HepG2 (cell line): ENCODE measurements around the gene ELANE. TPM values are rescaled to one million over a fixed set of nuclear protein-coding genes. Genes with fewer than 3 reads are reported as not detected.
A peak's percentile ranks its signal among the peaks of the same experiment; 100 is the strongest.

Source experiments
- ATAC-seq: fragments of 200-7000 bp; cut with Tn5 transposase; 3 replicates; pipeline ENCODE4 v1.9.1; 2020; ENCODE audit warnings: mild to moderate bottlenecking, moderate library complexity
- BruUV-seq: library from RNA; stranded (reverse); fragments of 400-500 nt; replicated peaks from 2 replicates; lab custom pipeline; 2021; lab: Mats Ljungman, UMichigan
- CTCF ChIA-PET: fragments of 300-600 bp; formaldehyde crosslinking; extraction: SDS; loops from one replicate; lab custom pipeline; 2021; ENCODE audit warnings: low total read pairs, inconsistent platforms, low intra/inter-chr PET ratio; lab: Yijun Ruan, JAX
- POLR2A ChIA-PET: fragments of 350-600 bp; sonication (Branson Sonifier 250); formaldehyde crosslinking; loops from one replicate; lab custom pipeline; 2020; ENCODE audit warnings: antibody characterized with exemption, inconsistent platforms; lab: Yijun Ruan, JAX
- DNase-seq: peaks from one replicate; pipeline ENCODE4 v3.0.0-alpha.2; 2015; ENCODE audit warnings: low spot score
- FAIRE-seq: peaks from 3 replicates; lab custom pipeline; 2011; peaks lifted over from hg19 to GRCh38; lab: Jason Lieb, UNC
- H2AFZ ChIP-seq: one replicate; pipeline ENCODE4 v1.6.1; 2011; ENCODE audit warnings: low read length, inconsistent platforms
- H3K27ac ChIP-seq: fragments of 300-600 bp; 3 replicates; pipeline ENCODE4 v1.8.0; 2011; ENCODE audit warnings: mixed run types, mild to moderate bottlenecking, mixed read lengths, low read length, inconsistent platforms; ENCODE audit not compliant: insufficient read depth; ENCODE audit errors: extremely low read length
- H3K27me3 ChIP-seq, 2 experiments: fragments of 200-600 bp in 1 of 2; 2 replicates in 1 of 2; 3 replicates in 1 of 2; pipeline versions ENCODE4 v1.6.0 to v1.8.0; 2011; ENCODE audit warnings: low read length in 2 of 2, mild to moderate bottlenecking in 2 of 2, moderate library complexity in 2 of 2, inconsistent platforms in 1 of 2; ENCODE audit not compliant: insufficient read depth in 2 of 2, control insufficient read depth in 1 of 2
- H3K36me3 ChIP-seq, 2 experiments: fragments of 200-600 bp in 1 of 2; replicated peaks in 1 of 2; 2 replicates in 1 of 2; 3 replicates in 1 of 2; pipeline versions ENCODE4 v1.5.1 to v1.8.0; 2011; ENCODE audit warnings: low read length in 2 of 2, inconsistent platforms in 1 of 2; ENCODE audit not compliant: insufficient read depth in 2 of 2, control insufficient read depth in 1 of 2
- H3K4me1 ChIP-seq: 2 replicates; pipeline ENCODE4 v1.5.1; 2012; ENCODE audit warnings: low read length, inconsistent platforms; ENCODE audit not compliant: insufficient read depth
- H3K4me2 ChIP-seq: 2 replicates; pipeline ENCODE4 v1.6.0; 2011; ENCODE audit warnings: low read depth, low read length, inconsistent platforms
- H3K4me3 ChIP-seq, 3 experiments: fragments of 200-600 bp in 1 of 3; sonication (generic), shearing (Covaris generic) in 1 of 3; replicated peaks in 1 of 3; 2 replicates each; pipeline ENCODE4 v1.5.1; 2011 to 2016; ENCODE audit warnings: low read length in 3 of 3, inconsistent platforms in 2 of 3, low read depth in 2 of 3, mild to moderate bottlenecking in 2 of 3, control low read depth in 1 of 3, mixed read lengths in 1 of 3; ENCODE audit not compliant: insufficient read depth in 1 of 3
- H3K79me2 ChIP-seq: one replicate; pipeline ENCODE4 v1.6.1; 2011; ENCODE audit warnings: low read length, inconsistent platforms; ENCODE audit not compliant: insufficient read depth
- H3K9ac ChIP-seq: 2 replicates; pipeline ENCODE4 v1.6.0; 2011; ENCODE audit warnings: mild to moderate bottlenecking, low read depth, low read length, inconsistent platforms; ENCODE audit not compliant: insufficient read depth
- H3K9me3 ChIP-seq: 2 replicates; pipeline ENCODE4 v1.5.1; 2012; ENCODE audit warnings: mild to moderate bottlenecking, low read length
- H4K20me1 ChIP-seq: 2 replicates; pipeline ENCODE4 v1.6.0; 2011; ENCODE audit warnings: inconsistent platforms, mild to moderate bottlenecking, low read length, moderate library complexity; ENCODE audit not compliant: insufficient read depth
- AGO2 ChIP-seq: fragments of 200-400 bp; formaldehyde crosslinking; optimal IDR thresholded peaks from 2 replicates; pipeline ENCODE3; 2017; ENCODE audit warnings: mild to moderate bottlenecking, low read depth, low read length, moderate library complexity
- RFX1 ChIP-seq: fragments of 450-650 bp; IDR thresholded peaks from 2 replicates; pipeline ENCODE4 v1.6.1; 2017
- RFX3 ChIP-seq: IDR thresholded peaks from 2 replicates; pipeline ENCODE4 v1.6.1; 2016; ENCODE audit warnings: missing biosample characterization, missing genetic modification reagents
- RFX5 ChIP-seq: IDR thresholded peaks from 2 replicates; pipeline ENCODE4 v1.6.1; 2011; ENCODE audit warnings: low read depth, low read length, improper control_type of control experiment
- SOX6 ChIP-seq, 2 experiments: fragments of 450-650 bp in 1 of 2; sonication (generic) in 1 of 2; formaldehyde crosslinking in 1 of 2; IDR thresholded peaks; 2 replicates each; pipeline versions ENCODE4 v1.4.0 to v1.6.1; 2017 to 2020; ENCODE audit warnings: antibody characterized with exemption in 1 of 2, mild to moderate bottlenecking in 1 of 2, missing genetic modification reagents in 1 of 2
- SP2 ChIP-seq: sonication (generic); formaldehyde crosslinking; IDR thresholded peaks from 2 replicates; pipeline ENCODE4 v1.5.1; 2020; ENCODE audit warnings: mild to moderate bottlenecking, missing genetic modification reagents
- STAG1 ChIP-seq: sonication (generic); formaldehyde crosslinking; IDR thresholded peaks from 2 replicates; pipeline ENCODE4 v1.4.0; 2020; ENCODE audit warnings: missing genetic modification reagents
- TOE1 ChIP-seq: sonication (generic); formaldehyde crosslinking; IDR thresholded peaks from 2 replicates; pipeline ENCODE4 v1.4.0; 2020; ENCODE audit warnings: mild to moderate bottlenecking, missing genetic modification reagents
- ZBTB7A ChIP-seq: sonication (generic); formaldehyde crosslinking; IDR thresholded peaks from 2 replicates; pipeline ENCODE4 v1.8.0; 2022; ENCODE audit warnings: mild to moderate bottlenecking, missing genetic modification reagents
- ZNF773 ChIP-seq: sonication (generic); formaldehyde crosslinking; IDR thresholded peaks from 2 replicates; pipeline ENCODE4 v1.4.0; 2020; ENCODE audit warnings: missing genetic modification reagents, borderline replicate concordance
- whole genome bisulfite sequencing: methylation state at CpG from one replicate; pipeline ENCODE4 v1.1.6; 2017; ENCODE audit warnings: low lambda C conversion rate; 5-methylcytosine and 5-hydroxymethylcytosine counted together
- in situ Hi-C: cut with HindIII; loops from 2 replicates; pipeline ENCODE4 v1.10.0; 2017; ENCODE audit warnings: low pct_unique_long_range_greater_than_20kb; ENCODE audit not compliant: extremely low pct_ligation_motif_present
- intact Hi-C: fragments of 100-400 bp; cut with micrococcal nuclease; formaldehyde crosslinking; loops from one replicate; pipeline ENCODE4 v1.10.0; 2022; ENCODE audit not compliant: unreplicated experiment
- polyA plus RNA-seq, 8 experiments: library from polyadenylated mRNA; depleted of rRNA in 3 of 8; stranded (reverse) in 7 of 8; unstranded in 1 of 8; fragments of >200 nt; fragmentation: Illumina TruSeq in 4 of 8; extraction: Trizol in 4 of 8; gene quantifications; 2 replicates each; pipeline versions ENCODE4 v1.2.1 to v1.2.3, GENCODE V29; 2011 to 2016; ENCODE audit warnings: low read depth in 4 of 8, missing spikeins in 1 of 8, mixed read lengths in 1 of 8; ENCODE audit not compliant: insufficient read depth in 1 of 8
- total RNA-seq, 5 experiments: library from RNA; depleted of rRNA; stranded (reverse); fragments of >200 nt; fragmentation: Illumina TruSeq; extraction: Trizol; gene quantifications; 2 replicates each; pipeline ENCODE4 v1.2.3, GENCODE V29; 2016; ENCODE audit warnings: low read depth in 1 of 5
- TF ChIP-seq, protein P1 (sequence below): sonication (generic); formaldehyde crosslinking; IDR thresholded peaks from 2 replicates; pipeline ENCODE4 v1.5.1; 2020; ENCODE audit warnings: missing genetic modification reagents, mild to moderate bottlenecking, borderline replicate concordance
- TF ChIP-seq, protein P2 (sequence below): sonication (generic); formaldehyde crosslinking; IDR thresholded peaks from 2 replicates; pipeline ENCODE4 v1.5.0; 2020; ENCODE audit warnings: mild to moderate bottlenecking, missing genetic modification reagents, moderate library complexity

Gene ELANE
- total and polyA plus RNA-seq, 2 of the 13 experiments (the other 11 are each of a cell fraction or from before 2014, with no cell fraction given): not detected

DNA sequence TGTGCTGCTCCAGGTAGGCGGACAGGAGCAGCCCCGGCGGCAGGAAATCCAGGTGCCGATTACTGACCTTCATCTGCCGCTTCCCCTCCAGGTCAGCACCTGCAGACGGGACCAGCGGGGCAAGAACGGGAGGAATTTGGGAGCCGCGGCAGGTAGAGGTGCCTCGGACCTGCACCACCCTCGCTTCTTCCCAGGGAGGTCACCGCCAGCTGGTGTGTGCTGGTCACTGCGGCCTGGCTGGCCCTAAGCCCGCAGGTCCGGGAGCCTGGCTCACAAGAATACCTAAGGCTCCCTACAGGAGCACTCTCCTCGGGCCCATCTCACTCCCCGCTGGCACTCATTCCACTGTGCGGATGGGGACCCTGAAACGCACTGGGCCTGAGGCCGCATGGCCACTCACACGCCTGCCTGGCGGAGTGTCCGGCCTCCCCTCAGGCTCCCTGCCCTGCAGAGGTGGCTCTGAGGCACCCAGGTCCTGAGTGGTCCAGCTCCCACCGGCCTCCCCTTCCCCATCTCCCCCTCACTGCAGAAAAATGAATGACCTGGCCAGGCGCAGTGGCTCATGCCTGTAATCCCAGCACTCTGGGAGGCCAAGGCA lies 45.4 kb downstream of the ELANE start (continued):
- TF ChIP-seq, protein P1, sequence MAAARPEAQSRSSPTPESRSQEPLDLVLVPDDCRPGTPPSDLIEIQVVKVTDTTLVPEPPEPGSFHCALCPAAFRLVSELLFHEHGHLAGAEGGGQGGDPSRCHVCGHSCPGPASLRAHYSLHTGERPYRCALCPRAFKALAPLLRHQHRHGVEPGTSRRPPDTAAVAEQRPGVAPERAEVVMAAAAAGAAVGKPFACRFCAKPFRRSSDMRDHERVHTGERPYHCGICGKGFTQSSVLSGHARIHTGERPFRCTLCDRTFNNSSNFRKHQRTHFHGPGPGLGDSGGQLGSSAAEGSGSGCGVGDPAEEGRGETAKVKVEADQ: no peak
- no peak for TF ChIP-seq SOX6 (IDR thresholded peaks at IDR 0.05)
- no peak for TF ChIP-seq SOX6 (CRISPR knock-in tag; IDR thresholded peaks at IDR 0.05)
- TF ChIP-seq TOE1 (CRISPR knock-in tag): no peak
- 0 out of 2 replicates have a peak, but pooled peaks have one; percentile 14 for TF ChIP-seq STAG1 (CRISPR knock-in tag)
- TF ChIP-seq ZBTB7A (CRISPR knock-in tag): no peak
- TF ChIP-seq, protein P2, sequence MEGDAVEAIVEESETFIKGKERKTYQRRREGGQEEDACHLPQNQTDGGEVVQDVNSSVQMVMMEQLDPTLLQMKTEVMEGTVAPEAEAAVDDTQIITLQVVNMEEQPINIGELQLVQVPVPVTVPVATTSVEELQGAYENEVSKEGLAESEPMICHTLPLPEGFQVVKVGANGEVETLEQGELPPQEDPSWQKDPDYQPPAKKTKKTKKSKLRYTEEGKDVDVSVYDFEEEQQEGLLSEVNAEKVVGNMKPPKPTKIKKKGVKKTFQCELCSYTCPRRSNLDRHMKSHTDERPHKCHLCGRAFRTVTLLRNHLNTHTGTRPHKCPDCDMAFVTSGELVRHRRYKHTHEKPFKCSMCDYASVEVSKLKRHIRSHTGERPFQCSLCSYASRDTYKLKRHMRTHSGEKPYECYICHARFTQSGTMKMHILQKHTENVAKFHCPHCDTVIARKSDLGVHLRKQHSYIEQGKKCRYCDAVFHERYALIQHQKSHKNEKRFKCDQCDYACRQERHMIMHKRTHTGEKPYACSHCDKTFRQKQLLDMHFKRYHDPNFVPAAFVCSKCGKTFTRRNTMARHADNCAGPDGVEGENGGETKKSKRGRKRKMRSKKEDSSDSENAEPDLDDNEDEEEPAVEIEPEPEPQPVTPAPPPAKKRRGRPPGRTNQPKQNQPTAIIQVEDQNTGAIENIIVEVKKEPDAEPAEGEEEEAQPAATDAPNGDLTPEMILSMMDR (CRISPR knock-in tag): peak; percentile 23

DNA sequence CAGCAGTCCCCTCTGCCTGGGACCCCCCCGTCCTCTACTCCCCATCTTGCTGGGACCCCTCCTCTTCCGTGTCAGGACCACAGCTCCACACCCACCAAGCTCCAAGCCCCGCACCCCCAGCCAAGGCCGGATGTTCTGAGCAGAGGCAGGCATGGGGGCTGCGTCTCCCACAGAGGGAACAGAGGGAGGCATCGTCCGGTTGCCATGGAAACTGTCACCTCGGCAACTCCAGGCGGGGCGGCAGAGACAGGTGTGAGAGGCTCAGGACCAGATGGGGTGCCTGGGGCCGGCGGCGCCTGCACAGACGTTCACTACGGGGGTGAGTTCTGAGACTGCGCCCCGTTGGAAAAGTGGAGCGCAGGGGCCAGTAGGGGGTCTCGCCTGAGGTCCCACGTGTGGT lies 46.6 kb downstream of the ELANE start:
- H3K4me2 ChIP-seq: no peak overlapping the region
- no peak overlapping the region for H2AFZ ChIP-seq
- BruUV-seq: no TSS peak
- H3K4me1 ChIP-seq: no peaks in the 10 kb centered on the region
- FAIRE-seq (no peak), DNase-seq (no peak), ATAC-seq (no peak)
- H3K36me3 ChIP-seq: peaks cover 6 to 15% of the 10 kb centered on the region in 2 experiments; a peak in 4 of 5 replicates
- H3K4me3 ChIP-seq: no peak overlapping the region
- H4K20me1 ChIP-seq: no peaks in the 10 kb centered on the region
- no peaks in the 10 kb centered on the region for H3K9me3 ChIP-seq
- no peaks in the 10 kb centered on the region for H3K27me3 ChIP-seq
- WGBS: 96% methylated on average over 18 of the region's 20 CpGs
- ChIA-PET CTCF (no interaction called here), POLR2A (interaction anchor here (0.8 kb wide), 1 partner anchor 11 kb away, joined by 4 read pairs; no protein-coding TSS in a partner anchor)
- intact Hi-C loops: no loop called here
- in situ Hi-C loops: no loop called here
- H3K9ac ChIP-seq: no peak overlapping the region
- H3K27ac ChIP-seq: no peak overlapping the region
- TF ChIP-seq SP2 (CRISPR knock-in tag) (no peak), RFX5 (peak; percentile 30; the same call in 1 of the 2 replicates), RFX1 (peak; percentile 71), ZNF773 (no peak), RFX3 (CRISPR knock-in tag) (peak; percentile 53; the same call in 1 of the 2 replicates), AGO2 (peak; percentile 40)
- H3K79me2 ChIP-seq: no peaks in the 10 kb centered on the region
